ENCODE results near the gene TOM1.

DNA sequence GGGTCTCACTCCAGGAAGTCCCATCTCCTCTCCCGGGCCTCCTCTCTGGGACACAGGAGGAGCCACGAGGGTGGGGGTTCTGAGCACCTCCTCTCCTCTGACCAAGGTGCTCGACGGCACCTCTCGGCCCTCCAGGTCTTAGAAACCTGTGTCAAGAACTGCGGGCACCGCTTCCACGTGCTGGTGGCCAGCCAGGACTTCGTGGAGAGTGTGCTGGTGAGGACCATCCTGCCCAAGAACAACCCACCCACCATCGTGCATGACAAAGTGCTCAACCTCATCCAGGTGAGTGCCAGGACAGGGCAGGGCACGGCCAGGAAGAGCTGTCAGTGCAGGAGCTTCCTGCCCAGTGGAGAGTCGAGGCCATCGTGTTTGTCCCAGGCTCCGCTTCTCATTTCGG is 23.2 kb downstream of the TOM1 start:
- TF ChIP-seq, protein P1, sequence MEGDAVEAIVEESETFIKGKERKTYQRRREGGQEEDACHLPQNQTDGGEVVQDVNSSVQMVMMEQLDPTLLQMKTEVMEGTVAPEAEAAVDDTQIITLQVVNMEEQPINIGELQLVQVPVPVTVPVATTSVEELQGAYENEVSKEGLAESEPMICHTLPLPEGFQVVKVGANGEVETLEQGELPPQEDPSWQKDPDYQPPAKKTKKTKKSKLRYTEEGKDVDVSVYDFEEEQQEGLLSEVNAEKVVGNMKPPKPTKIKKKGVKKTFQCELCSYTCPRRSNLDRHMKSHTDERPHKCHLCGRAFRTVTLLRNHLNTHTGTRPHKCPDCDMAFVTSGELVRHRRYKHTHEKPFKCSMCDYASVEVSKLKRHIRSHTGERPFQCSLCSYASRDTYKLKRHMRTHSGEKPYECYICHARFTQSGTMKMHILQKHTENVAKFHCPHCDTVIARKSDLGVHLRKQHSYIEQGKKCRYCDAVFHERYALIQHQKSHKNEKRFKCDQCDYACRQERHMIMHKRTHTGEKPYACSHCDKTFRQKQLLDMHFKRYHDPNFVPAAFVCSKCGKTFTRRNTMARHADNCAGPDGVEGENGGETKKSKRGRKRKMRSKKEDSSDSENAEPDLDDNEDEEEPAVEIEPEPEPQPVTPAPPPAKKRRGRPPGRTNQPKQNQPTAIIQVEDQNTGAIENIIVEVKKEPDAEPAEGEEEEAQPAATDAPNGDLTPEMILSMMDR (IDR thresholded peaks at IDR 0.05) = no peak
- no peak for TF ChIP-seq POLR2A (IDR thresholded peaks at IDR 0.05)

Measured in Peyer's patch (tissue), 4 donors.